Uterus (tissue), 2 donors: ENCODE data around the gene NBPF1.
"Not testable (repeated sequence)": the region's sequence is repeated elsewhere in the genome, so short reads cannot be mapped to it uniquely, and the experiment has no call there.

Experiments
- CTCF ChIP-seq, 4 experiments: fragments of 200-600 bp in 2 of 4; fragments of 450-650 bp in 2 of 4; sonication (generic) in 2 of 4; IDR thresholded peaks; one replicate each; pipeline ENCODE4 v1.5.1; 2016 to 2019; ENCODE audit warnings: antibody characterized with exemption in 4 of 4, mild to moderate bottlenecking in 2 of 4, moderate library complexity in 1 of 4
- POLR2A ChIP-seq, 2 donors: fragments of 450-650 bp; IDR thresholded peaks; one replicate each; pipeline ENCODE4 v1.6.1; 2016; ENCODE audit warnings: antibody characterized with exemption in 2 of 2, mild to moderate bottlenecking in 1 of 2, moderate library complexity in 1 of 2

GRCh38 chr1:16550212-16550918, 63.0 kb downstream of the NBPF1 start:
- not testable (repeated sequence) for TF ChIP-seq CTCF, POLR2A (IDR thresholded peaks at IDR 0.05)
